ENCODE results near the gene COL27A1.

DNA sequence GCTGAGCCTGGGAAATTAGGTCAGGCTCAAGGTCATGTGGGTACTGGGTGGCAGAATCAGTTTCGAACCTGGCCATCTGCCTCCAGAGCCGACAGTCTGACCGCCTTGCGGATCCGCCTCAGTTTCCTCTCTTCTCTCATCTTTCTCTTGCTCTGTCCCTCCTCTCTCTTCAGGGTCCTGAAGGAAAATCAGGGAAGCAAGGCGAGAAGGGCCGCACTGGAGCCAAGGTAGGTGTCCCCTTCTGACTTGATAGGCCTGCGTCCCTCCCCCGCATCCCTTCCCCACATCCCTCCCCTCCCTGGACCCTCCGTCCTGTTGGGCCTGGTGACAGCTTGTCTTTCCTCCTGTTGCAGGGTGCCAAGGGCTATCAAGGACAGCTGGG, 126.8 kb downstream of the COL27A1 start:
- TF ChIP-seq, protein P1, sequence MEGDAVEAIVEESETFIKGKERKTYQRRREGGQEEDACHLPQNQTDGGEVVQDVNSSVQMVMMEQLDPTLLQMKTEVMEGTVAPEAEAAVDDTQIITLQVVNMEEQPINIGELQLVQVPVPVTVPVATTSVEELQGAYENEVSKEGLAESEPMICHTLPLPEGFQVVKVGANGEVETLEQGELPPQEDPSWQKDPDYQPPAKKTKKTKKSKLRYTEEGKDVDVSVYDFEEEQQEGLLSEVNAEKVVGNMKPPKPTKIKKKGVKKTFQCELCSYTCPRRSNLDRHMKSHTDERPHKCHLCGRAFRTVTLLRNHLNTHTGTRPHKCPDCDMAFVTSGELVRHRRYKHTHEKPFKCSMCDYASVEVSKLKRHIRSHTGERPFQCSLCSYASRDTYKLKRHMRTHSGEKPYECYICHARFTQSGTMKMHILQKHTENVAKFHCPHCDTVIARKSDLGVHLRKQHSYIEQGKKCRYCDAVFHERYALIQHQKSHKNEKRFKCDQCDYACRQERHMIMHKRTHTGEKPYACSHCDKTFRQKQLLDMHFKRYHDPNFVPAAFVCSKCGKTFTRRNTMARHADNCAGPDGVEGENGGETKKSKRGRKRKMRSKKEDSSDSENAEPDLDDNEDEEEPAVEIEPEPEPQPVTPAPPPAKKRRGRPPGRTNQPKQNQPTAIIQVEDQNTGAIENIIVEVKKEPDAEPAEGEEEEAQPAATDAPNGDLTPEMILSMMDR (IDR thresholded peaks at IDR 0.05) = no peak
- no peak for TF ChIP-seq POLR2AphosphoS5 (IDR thresholded peaks at IDR 0.05)
